Fibroblast of upper back skin (primary cell): ENCODE data around the gene PGM5.
A peak's percentile ranks its signal among the peaks of the same experiment; 100 is the strongest.

Source experiments
- DNase-seq: peaks from one replicate; pipeline ENCODE4 v3.0.0-alpha.2; 2013

Gene PGM5

DNA sequence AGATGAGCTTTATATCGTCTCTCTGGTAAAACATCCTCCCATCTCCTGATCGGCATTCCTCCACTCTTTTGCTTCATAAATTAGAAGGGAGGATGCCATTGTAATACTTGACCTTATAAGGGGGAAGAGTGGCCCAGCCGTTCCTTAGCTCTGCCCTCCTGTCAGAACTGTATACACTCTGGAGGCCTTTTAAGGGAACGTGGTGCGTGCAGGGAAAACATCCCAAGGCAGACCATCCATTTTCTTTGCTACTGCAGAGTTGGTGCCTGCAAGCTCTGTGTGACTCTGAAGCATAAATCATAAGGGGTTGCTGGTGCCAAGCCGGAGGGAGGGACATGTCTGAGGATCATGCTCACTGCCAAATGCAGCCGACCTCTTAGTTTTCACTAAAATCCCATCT lies 90.4 kb downstream of the PGM5 start:
- DNase-seq = no peak

DNA sequence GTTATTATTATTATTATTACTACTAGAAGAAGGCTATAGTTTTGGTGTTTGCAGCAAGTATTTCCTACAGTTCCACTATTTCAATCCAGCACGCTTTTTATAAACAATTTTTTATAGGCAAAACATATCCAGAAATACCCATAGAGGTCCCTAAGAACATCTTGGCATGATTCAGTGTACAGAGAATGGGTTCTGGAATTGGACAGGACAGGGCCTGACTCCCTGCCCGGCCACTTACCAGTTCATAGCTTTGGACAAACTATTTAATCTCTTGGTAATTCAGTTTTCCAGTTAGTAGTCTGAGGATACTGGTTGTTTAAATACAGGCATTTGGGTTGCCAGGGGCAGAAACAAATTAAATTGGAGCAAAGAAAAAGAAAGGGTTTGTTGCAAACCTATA lies 91.2 kb downstream of the PGM5 start:
- DNase-seq = no peak

DNA sequence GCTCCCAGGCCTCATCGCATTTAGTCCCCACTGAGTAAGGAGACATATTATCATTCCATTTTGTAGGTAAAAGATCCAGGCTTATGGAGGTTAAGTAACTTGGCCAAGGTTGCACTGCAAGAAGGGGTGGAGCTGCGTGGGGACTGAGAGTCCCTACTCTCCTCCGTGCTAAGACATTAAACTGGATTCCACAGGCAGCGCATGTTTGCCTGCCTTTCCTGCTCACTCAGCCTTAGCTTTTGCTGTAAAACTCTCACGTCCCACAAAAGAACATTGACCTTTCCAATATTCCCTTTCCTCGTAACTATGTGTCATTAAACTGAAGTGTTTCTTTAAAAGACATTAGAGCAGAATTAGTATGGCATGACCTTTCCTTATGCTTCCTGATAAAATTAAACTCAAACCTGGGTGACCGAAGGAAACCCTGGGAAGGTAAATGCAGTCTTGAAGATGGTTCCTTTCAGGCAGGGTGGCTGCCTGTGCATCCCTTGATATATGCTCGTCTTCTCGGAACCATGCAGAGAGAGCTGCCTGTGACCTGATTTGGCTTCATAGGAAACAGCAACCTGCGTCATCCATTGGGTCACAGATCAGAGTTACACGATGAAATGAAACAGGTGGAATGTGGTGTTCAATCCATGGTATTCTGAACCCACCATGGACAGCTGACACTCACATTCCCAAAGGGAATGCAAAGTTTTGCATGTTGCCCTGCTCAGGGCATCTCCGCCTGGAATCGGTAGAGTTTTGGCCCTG lies 98.3 kb downstream of the PGM5 start:
- no peak for DNase-seq

DNA sequence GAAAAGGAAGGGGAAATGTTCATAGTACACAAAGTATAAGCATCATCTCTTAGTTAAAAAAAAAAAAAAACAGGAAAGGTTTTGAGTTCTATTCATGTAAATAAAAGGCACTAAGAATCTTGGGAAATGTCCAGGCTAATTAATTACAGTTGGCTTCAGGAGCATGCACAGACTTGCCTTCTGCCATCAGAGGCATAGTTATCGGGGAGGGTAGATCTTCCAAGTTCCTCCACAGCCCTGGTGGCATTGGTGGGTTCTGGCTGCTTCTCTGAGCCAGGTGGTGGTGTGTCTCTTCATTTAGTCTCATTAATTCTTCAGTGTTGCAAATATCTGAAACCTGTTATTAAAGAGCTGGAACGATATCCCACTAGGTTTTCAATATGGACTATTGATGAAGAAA lies 99.0 kb downstream of the PGM5 start:
- DNase-seq = no peak

DNA sequence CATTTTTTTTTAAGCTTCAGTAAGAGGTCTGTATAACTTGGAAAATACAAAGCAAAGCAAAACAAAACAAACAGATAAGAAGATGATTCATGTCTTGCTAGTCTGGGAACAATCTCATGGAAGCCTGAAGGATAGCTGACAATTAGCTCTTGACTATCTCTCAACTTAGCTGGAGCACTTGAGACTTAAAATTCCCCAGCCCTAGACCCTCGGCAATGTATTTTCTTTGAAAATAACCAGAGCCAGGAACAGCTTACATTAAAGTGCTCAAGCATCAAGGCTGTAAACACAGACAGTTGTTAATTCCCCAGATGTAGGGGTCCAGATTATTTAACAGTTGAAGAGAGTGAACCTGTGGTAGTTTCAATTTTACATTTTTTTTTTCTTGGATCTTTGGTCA lies 101.4 kb downstream of the PGM5 start:
- DNase-seq = no peak

DNA sequence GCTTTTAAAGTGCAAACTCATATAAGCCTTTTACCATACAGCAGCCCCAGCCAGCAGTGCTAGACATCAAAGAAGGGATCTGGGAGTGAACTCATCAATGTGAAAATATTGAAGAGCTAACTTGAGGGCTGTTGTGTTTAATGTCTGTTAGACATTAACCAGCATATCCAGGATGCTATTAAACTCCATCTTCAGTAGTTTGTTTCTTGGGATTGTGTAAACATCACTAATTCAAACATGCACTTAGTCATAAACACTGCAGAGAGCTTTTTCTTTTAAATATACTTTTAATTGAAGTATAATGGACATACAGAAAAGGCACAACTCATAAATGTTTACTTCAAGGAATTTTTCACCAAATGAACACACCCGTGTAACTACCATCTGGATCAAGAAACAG lies 102.5 kb downstream of the PGM5 start:
- DNase-seq = no peak

DNA sequence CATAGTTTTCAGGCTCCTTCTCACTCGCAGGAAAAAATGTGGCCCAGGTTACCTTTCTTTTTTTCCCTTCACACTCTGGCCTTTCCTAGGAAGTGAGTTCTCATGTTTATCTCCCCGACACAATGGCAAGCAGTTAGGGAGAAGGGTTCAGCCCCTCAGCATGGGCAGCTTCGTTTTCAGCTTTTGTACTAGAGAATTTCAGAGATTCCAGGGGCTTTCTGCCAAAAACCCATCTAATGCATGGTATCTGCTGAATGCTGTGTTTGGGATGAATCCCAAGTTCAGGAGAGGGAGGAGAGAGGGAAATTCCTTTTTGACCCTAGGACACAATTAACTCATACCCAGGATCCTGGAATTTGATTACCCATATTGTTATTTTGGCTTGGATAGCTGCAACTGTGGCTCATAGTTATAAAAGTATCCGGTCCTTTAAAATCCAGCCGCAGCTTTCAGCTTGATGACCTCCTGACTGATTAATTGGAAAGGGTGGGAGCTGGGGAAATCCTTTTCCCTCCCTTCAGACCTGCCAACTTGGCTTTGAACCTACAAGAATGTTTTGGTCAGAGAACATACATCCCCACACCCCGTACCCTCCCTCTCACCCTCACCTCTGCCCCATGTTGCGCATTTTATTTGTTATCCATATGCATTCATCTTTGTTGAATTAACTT lies 105.8 kb downstream of the PGM5 start:
- DNase-seq = peak; percentile 13

DNA sequence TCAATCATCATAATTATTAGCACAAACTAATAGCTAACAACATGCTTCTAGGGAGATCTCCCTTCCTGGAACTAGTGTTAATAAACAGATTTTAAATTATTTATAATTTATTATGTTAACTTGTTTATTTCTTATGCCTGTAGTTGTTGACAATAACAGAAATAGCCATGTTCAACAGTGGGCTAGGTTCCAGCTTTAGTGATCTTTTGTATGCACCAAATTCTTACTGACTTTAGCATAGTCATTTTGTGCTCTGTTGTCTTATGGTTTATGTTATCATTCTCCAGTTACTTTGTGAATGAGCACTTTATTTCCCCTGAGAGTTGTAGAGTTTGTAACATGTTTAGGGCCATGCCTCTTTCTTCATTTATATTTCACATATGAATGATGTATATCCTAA lies 113.7 kb downstream of the PGM5 start:
- no peak for DNase-seq

DNA sequence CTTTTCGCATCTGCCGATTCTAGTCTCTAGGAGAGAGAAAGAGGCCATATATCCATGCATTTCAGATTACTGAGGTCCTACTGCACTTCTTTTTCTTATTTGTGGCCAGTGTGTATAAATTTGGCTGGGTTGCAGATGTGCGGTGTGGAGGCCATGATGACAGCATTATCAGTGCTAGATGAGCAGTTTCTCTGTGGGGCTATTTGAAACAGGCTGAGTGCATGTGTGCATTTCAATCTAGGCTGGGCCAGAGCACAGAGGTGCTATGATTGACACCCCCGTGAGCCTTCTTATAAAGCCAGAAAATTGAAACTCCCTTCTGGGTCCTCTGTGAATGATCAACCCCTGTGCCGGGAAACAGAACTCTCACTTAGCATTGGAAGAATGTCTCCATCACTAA lies 114.2 kb downstream of the PGM5 start:
- DNase-seq = no peak

DNA sequence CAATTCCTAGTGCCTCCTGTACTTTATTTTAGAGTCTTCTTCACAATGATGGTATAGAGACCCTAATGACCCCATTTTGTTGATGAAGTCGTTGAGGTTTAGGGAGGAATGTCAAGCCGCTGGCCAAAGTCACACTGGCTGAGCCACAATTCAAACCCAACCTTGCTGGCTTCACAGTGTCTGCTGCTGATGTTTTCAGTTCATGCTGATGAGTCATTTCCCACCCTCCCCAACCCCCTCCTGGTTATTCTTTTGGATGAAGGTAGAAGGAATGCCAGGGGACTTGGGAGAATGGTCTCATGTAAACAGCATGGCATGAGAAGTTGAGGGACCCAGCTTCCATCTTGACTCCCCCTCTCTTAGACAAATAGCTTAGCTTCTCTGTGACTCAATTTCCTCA lies 115.7 kb downstream of the PGM5 start:
- no peak for DNase-seq

DNA sequence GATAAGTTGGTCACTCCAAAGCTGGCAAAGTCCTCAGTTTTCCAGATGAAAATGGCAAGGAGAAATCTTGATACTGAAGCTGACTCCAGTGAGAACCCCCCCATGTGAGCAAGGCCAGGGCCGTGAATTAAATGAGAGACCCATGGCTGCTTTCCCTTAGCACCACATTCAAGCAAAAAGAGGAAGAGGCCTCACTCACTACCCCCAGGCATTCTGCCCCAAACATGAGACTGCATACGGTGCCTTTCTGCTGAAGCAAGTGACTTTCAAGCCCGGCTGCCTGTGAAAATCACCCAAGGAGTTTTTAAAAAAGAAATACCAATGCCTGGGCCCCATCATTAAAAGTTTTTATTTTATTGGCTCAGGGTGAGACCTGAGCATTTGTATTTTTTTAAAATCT lies 117.4 kb downstream of the PGM5 start:
- DNase-seq = no peak

DNA sequence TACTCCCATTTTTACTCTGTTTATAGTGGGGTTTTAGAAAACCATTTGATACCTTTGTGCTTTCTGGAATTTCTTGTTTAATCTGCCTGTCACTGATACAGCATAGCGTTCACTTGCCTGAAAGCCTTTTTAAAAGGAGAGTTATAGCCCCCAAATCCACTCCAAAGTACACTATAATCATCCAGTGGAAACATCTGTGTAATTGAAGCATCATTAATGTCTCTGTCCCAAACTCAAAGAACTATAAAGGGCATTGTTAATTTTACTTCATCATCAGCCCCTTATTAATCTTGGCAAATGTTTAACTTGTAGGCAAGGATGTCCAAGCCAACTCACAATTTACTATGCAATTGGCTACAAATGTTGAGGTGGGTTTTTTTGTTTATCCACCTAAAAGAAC lies 120.0 kb downstream of the PGM5 start:
- DNase-seq = no peak

DNA sequence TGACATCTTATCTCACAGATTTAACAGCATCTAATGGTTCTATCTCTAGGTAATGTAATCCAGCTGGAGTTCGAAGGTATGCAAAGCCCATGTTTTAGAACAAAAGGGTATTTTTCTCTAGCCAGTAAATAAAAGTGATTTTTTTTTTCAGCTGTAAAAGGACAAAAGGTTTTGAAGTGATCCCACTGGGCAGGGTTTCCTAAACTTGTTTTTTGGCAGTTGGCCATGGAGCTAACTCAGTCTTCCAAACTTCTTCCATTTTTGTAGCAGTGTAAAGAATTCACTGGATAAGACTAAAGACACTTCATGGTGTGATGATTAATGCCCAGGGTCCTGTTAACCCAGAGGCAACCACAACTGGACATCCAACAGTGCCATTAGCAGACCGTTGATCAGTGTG lies 120.4 kb downstream of the PGM5 start:
- DNase-seq = no peak

DNA sequence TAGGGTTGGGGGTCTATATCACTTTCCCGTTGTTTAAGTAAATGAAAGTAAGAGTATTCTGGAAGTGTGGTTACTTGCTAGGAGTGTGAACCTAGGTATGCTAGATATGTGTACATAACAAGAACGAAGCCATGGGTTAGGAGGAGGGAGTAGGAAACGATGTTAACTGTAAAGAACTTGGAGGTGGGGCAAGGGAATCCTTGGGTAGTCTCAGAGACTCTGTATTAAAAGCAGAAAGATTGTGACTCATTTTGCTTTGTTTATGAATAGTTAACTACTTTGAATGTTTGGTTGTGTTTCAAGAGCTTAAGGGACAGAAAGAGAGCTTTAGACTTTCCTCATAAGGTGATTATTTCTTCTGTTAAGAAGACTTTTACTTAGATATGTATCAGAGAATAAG lies 124.4 kb downstream of the PGM5 start:
- no peak for DNase-seq

DNA sequence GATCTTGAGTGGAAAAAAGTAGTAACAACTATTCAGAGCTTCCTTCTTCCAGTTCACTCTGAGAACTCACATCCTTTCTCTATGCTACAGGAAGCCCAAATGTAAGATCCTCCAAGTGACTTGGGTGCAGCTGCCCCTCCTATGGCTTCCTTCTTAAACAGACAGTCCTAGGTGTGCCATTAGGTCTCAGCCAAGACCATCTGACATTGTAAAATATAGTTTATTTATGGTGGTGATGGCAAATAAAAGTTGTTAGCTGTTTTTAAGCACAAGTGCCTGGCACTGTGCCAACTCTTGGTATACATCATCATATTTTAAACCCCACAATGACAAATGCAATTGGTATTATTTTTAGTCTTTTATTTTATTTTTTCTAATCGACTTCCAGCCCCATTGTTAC lies 126.1 kb downstream of the PGM5 start:
- no peak for DNase-seq

DNA sequence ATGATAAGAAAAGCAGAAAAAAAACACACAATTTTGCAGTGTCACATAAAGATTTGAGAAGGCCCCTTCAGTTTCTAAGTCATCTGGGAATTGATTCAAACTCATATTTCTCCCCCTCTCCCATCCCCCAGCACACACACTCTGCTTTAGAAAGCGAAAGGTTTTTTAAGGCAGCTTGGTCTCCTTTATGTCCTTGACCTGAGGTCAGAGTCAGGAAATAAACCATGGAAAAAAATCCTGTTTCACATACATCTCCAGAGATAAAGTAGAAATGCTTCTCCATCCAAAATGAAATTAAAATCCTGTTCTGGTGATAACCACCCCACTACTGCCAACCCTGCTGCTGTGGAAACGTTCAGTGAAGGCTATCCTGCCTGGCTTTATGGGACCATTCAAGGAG lies 131.7 kb downstream of the PGM5 start:
- no peak for DNase-seq

DNA sequence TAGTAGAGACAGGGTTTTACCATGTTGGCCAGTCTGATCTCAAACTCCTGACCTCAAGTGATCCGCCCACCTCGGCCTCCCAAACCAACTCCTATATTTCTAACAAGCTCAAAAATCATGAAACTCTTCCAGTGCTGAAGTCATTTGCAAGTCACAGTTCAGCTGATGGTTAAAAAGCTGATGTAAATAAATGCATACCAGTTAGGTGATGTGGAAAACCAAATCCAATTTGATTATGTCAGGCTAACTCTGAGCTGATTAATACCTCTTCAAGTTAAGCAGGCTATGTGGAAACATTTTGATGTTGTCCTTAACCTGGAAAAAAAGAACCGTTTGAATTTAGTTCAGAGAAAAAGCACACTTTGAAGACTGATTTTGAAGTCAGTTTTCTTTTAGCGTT lies 133.2 kb downstream of the PGM5 start:
- DNase-seq = no peak

DNA sequence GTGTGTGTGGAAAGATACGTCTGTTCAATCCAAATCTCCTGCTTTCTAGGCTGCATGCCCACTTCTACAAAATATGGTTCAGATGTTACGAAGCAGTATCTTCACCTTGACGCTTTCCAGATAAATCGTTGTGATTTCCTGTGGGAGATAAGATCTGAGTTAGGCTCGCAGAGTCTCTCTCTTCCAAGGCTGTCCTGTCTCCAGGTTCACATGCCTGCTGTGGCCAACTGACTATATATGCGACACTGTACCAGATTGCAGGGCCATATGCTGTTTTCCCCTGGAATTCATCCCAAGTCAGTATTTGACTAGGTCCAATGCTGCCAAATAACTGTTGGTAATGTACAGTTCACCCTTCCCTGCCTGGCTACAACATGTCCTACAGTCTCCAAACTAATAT lies 136.4 kb downstream of the PGM5 start:
- no peak for DNase-seq

DNA sequence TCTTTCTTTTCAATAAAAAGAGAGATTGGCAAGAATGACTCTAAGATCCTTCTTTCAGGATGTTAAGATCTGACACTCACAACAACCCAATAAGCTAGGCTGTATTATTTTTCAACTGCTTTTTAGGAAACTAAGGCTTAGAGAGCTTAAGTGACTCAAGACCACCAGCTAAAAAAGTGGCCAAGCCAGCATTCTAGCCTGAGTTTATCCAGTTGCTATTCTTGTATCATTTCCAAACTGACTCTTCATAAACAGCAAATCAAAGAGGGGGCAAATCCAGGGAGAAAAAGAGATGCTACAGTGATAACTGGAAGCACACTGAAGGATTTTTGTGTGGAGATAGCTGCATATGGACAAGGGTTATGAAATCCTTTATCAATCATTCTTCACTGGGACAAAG lies 137.1 kb downstream of the PGM5 start:
- DNase-seq = no peak

DNA sequence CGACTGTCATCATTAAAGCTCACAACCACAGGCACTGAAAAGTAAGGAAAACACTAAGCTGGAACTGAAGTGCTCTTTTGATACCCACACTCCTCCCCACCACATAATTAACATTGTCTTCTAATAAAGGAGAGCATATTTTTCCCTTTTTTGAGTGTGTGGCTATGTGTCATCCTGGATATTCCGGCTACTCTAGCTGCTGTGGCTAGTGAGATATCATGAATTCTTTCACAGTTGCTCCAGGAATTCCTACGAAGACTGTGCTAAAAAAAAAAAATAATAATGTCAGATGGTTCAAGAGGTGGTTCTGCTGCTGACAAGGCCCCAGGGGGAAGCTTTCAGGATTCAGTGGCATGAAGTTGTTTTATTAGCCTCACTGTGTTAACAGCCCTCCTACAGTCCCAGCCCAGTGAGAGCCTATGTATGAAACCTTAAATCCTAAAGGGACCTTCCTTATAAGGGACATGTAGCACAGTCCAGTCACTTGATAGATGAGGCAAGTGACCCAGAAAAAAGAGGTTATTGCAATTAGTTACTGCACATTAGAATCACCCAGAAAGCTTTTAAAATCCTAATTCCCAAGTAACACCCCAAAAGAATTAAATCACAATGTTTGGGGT lies 137.7 kb downstream of the PGM5 start:
- DNase-seq = peak; percentile 44

DNA sequence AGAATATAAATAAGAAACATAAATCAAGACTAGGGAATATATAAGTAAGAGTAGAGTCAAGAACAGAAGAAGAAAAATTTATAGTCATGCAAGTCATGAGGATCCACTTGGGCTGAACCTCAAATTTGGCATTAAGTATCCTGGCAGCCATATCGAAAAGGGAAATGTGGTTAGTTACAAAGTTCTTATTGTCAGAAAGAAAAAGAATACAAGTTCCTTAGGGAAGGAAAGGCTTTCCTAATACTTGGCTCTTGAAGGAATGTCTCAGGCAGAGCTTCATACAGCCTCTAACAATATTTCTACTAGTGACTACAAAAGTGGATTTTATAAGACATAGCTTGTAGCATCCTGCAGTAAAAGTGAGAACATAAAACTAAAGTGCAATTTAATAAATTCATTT lies 138.8 kb downstream of the PGM5 start:
- peak; percentile 7 for DNase-seq

DNA sequence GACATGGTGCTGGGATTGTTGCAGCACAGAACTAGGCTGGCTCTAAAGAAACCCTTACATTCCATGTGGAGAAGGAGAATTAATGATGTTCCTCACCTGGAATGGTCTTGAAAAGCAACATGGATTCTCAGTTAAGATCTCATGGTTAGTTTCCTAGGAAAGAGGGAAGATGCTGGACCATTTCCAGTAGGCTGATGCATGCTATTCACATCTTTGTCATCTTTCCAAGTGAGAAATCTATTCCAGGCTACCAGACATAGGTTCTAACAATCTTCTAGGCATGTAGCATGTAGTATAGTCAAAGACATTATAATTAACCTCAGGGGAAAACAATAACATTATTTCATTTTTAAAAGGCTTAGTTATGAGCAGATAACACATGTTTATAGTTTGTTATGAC lies 139.9 kb downstream of the PGM5 start:
- peak; percentile 41 for DNase-seq

DNA sequence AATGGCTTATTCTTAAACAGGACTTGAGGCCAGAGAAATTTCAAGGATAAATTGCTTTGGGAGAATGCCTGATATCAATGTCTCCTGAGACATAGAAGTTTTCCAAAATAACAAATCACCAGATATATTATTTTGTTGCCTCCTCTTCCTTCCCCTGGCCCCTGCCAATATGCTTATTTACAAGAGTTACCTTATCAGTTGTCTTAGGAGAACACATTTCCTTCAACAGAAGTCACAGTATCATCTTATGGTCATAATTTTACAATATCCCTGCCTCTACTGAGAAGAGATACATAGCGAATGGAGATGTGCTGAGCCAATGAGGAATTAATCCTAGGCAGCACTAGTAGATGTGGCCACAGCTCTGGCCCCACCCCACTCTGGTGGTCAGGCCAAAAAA lies 141.2 kb downstream of the PGM5 start:
- DNase-seq = no peak

DNA sequence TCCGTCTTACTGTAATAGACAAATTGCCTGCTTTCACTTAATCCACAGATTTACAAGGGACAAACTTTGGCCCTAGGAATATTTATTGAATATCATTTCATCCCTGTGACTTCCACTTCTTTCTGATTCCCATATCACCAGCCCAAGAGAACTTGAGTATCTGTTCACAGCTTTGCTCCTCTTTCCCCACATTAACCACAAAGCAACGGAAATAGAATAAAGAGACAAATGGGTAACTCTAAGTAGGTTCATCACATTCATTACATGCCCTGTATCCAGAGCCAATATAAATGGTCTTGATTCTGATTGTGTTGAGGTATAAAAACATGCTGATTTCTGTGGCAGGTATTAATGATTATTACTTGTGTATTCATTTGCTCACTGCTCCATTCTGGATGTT lies 142.4 kb downstream of the PGM5 start:
- no peak for DNase-seq
